Stimulated activated CD4-positive, alpha-beta T cell treated with anti-CD3 and anti-CD28 coated beads, Interleukin-4, amount 100 ng/mL, for 1 hour (primary cell): ENCODE data around the gene RENBP.

Source experiments
- DNase-seq: peaks from one replicate; pipeline ENCODE4 v3.0.0-alpha.2; 2020

RENBP gene

DNA sequence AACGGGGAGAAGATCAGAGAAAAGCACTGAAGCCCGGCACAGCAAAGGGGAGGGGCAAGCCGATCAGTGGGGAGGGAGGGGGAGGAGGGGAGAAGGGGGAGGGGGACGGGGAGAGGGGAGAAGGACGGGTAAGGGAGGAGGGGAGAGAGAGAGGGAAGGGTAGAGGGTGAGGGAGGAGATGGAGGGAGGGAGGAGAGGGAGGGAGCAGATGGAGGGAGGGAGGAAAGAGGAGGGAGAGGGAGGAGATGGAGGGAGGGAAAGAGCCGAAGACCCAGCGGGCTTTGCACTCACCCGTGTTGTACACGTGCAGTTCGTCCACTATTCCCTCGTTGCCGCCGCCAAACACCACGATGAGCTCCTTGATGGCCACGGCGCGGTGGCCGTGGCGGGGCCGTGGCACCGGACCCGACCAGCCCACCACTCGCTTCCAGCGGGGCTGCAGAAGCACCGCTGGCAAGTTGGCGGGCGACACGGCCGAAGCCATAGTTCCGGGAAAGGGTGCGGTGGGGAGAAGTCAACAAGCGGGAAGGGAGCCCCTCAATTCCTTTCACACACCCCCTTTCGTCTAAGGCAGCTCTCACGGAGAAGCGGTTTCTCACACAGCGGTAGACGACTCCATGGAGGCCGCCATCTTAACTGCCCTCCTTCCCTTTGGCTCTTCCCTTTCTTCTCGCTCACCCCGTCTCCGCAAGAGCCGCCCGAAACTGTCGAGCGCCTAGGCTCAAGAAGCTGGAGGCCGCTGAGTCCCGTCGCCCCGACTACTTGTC, 26.1 kb upstream of the RENBP start:
- no peak for DNase-seq

DNA sequence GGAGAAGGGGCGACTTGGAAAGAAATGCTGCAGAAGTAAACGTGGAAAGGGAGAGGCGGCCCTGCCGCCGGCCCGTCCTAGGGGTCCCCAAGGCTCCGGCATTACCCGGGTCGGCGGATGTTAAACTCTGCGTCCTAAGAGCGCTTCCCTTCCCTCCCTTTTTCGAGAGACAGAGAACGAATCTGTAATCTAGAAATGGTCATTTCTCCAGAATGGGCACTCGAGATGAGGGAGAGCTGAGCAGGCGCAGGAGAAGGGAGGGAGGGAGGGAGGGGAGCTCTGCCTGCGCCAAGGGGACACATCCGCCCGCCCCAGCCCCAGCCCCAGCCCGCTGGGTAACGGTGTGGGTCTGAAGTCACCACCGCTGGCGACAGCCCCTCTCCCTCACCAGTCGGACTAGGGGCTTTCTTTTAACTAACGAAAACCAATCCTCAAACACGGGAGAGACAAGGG, 25.5 kb upstream of the RENBP start:
- no peak for DNase-seq

DNA sequence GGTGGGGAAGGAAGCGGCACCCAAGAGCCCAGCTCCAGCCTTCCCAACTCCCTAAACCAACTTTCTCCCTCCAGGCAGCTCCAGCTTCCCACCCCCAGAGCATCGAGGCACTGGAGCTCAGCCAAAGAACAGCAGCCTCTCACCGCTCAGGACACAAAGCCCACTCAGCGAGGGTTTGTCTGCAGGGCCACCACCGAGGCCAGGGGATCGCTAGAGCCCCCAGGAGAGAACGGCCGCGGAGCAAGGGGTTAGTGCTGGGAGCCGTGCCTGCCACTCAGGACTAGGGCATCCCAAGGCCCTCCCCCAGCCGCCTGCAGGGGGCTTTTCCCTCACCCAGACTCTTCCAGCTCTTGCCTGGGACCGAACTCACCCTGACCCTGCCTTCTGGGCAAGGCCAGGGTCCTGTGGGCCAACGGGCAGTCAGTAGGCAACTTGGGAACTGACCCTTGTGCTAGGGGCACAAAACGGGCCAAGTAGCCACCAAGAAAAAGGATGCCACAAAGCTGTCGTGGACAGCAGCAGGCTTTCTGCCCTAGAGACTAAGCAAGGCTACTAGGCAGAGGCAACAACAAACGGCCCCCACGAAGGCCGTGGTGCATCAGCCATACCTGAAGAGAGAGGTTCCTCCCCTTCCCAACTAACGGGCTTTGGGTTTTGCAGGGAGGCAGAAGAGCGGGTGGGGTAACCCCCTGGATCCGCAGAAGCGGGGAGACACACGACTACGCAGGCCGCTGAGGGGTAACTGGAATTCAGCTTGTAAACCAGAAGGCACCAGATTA, 24.9 kb upstream of the RENBP start:
- DNase-seq = no peak

DNA sequence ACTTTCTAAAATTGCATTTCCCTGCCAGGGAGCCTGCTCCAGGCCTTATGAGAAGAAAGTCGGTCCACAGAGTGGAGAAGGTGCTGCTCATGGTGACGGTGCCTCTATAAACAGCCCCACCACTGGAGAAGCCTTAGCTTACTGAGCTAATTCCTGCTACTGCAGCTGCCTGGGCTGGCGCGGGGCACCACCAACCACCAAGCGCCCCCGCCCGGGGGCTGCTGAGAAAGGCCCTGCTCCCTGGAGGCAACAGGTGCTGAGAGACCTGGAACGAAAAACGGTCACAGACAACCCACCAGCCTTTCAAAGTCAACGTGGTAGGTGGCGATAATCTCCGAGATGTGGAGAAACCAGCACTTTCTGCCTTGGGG, 24.3 kb upstream of the RENBP start:
- peak; percentile 48 for DNase-seq

DNA sequence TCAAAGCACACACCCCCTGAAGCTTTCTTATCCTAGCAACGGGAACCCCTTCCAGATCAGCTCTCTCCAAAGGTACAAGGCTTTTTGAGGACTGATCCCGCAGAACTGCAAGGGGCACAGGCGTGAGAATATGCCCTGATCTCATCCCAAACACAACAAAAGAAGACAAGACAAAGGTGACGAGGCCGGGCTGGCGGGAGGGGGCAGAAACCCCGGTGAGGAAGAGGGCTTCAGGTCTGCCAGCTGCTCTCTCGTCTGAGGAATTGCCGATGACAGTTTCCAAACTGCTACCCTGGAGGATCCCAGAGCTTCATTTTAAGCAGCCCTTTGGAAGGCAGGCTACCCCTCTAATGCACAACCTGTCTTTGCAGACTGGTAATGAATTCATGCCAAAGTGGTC, 23.8 kb upstream of the RENBP start:
- DNase-seq = no peak

- no peak for DNase-seq
Observed at GRCh38 chrX:153967536-153968224, 23.2 kb upstream of the RENBP start.

DNA sequence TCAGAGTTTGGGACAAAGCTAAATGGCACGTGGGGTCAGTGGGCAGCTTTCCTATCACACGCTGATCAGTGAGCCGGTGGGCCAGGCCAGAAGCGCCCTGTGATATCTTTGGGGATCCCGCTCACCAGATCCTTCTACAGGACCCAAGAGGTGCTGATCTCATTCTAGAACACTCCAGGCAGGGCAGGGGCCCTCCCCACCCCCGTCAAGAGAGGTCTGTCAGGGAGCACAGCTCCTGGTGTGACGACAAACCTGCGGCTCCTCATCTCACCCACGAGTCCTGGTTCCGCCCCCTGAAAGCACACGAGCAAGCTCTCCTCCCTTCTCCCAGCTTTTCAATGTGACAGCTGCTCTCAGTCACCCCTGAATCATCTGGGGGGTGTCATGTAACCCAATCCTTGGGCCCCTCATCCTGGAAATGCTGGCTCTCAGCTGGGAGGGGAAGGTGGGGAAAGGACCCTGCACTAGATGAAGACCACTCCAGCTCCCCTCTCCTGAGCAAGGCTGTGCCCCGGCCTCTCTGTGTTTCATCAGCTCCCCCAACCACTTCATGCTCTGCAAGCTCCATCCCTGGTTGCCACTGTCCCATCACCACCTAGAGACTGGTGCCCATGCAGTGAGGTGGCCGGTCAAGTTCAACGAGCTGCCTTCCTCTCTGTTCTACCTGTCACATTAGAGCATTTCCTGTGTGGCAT, 22.5 kb upstream of the RENBP start:
- peak; percentile 55 for DNase-seq

- no peak for DNase-seq
Observed at GRCh38 chrX:153966283-153966688, 21.8 kb upstream of the RENBP start.

DNA sequence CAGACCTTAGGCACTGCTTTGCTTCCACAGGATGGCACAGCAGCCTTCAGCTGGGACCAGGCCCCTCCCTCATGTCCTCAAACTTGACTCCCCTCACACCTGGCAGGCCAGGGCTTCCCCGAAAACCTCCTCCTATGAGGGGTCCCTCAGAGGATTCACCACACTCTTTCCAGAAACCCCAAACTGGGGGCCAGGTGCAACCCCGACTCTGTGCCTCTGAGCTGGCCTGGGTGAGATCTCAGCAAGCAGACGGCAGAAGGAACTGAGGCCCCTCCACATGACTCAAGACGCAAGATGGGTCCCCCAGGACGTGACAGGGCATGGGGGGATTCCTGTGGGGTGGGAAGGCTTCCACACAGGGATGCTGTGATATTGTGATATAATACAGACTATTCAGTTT, 21.0 kb upstream of the RENBP start:
- no peak for DNase-seq

- DNase-seq = no peak
Observed at GRCh38 chrX:153964105-153964504, 19.7 kb upstream of the RENBP start.

DNA sequence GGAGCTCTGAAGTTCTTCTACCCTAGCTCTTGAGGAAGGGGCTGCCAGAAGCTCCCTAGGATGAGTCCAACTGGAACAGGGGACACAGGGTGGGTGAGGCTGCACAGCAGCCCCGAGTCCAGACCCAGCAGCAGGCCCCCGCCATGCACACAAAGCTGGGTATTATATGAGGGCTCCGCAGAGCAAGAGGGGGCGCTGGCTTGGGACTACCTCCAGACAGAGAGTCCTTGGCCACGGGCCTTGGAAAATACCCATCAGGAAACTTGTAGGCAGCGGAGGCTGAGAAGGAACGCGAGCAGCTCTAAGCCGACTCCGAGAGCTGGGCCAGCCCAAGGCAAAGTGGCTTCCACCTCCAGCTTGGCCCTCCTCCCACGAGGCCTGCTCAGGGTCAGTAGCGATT, 19.1 kb upstream of the RENBP start:
- no peak for DNase-seq

GRCh38 chrX:153961292-153961691, 16.8 kb upstream of the RENBP start:
- no peak for DNase-seq

- no peak for DNase-seq
Observed at GRCh38 chrX:153960786-153961185, 16.3 kb upstream of the RENBP start.

DNA sequence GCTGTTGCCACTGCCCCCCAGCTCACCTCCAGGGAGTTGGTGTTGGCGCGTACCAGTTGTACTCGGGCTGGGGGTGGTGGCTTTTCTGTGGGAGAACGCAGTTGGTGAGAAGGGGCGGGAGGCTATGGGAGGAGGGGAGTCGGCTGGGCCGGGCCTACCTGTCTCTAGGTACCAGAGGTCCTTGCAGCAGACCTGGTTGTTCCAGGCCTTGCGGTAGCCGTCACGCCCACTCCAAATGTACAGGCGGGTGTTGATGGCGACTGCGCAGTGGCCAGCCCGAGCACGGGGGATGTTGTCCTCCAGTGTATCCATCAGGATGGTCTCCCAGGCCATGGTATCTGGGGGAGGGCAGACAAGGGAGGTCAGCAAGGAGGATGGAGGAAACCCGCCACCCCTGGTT, 15.6 kb upstream of the RENBP start:
- DNase-seq = no peak

- no peak for DNase-seq
Observed at GRCh38 chrX:153959649-153960048, 15.2 kb upstream of the RENBP start.

DNA sequence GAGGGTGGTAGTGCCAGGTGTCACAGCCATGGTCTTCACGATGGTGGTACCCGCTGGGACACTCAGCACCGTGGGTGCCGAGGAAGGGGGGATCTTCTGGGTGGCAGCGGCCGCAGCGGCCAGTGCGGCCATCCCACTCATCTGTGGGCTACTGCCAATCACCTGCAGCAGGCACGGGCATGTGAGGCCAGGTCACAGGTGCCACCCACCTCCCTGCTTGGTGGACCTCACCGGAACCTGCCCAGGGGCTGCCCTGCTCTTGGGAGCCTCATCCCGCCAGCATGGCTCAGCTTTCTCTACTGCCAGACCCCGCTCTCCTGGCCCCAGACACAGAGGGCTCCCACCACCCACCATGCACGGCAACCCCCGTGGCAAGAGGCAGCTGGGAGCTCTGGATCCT, 14.2 kb upstream of the RENBP start:
- no peak for DNase-seq

DNA sequence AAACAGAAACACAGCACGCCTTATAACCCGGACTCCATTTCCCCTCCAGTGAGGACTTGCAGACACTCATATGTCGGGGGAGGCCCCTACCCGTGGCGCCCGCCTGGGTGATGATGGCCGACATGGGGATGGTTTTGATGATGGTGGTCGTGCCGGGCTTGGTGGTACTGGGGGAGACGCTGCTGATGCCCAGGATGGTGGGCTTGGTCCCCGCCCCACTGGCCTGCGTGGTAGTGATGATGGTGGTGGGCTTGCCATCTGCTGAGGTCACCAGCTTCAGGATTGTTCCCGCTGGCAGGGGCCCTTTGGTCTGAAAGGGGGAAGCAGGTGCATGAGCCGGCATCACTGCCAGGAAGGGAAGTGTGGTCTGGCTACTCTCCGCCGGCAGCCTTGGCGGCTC, 12.8 kb upstream of the RENBP start:
- DNase-seq = no peak

DNA sequence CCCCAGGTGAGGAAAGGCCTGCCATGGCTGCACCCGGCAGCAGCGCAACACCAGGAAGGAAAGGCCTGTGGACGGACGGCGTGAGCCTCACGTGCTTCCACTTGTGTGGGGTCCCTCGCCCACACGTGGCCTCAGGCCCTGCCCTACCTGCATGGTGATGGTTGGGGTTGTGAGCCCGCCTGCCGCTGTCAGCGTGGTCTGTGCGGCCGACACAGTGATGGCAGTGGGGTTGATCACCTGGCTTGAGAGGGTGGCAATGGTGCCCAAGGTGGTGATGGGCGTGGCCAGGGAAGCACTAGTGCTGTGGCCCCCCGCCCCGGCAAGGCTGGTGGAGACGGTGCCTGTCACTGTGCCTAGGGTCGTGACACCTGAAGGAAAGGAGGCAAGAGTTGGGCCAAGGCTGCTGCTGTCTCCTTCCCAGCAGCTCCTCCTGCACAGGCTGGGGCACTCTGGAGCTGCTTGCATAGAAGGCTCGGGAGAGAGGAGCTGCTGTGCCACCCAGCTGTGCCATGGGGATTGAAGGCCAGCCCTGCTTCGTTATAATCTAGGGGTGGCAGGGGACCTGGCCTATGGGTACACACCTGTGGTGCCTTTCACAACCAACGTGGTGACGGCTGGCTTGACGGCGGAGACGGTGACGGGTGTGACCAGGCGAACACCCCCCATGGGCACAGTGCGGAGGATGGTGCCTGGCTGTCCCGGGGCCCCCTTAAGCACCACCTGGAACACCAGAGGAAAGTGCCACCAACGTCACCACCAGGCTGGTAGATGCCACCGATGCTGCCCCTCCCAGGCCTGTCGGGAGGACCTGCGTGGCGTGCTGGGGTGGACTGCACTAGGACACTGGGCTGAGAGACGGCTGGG, 11.8 kb upstream of the RENBP start:
- DNase-seq = no peak

GRCh38 chrX:153955228-153955732, 10.8 kb upstream of the RENBP start:
- DNase-seq = no peak

DNA sequence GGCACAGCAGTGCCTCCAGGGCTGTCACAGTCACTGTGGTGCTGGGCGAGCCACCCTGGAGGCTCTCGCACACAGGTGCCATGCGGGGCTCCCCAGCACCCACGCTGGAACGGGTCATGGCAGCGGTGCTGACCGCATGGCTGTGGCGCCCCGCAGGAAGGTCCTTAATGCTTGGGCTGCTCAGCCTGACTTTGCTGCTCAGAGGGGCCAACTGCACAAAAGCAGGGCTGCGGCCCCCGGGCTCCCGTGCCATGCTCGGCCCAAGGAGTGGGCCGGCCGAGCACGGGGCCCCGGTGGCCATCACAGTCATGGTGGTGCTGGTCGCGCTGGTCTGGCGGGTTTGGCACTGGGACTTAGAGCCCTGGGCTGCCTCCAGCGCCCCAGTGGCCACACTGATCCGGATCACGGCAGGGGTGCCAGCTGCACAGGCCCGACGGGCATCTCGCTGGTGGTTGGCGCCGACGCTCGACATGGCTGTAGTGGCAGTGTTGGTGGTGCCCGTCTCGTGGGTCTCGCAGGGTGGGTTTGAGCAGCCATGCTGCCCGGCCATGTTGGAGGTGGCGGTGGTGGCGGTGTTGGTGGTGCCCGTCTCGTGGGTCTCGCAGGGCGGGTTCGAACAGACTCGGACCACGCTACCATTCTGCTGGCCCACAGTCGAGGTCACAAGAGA, 10.2 kb upstream of the RENBP start:
- DNase-seq = no peak

- DNase-seq = no peak
Observed at GRCh38 chrX:153953892-153954557, 9.6 kb upstream of the RENBP start.
